Astrocyte (in vitro differentiated cells and primary cell): ENCODE results near the gene DAB2. TPM values are rescaled to one million over a fixed set of nuclear protein-coding genes. Genes with fewer than 3 reads are reported as not detected.

ENCODE experiments used
- DNase-seq: peaks from one replicate; pipeline ENCODE4 v3.0.0-alpha.2; 2010; ENCODE audit warnings: low read depth
- FAIRE-seq: peaks from 2 replicates; lab custom pipeline; 2011; peaks lifted over from hg19 to GRCh38; lab: Jason Lieb, UNC
- H2AFZ ChIP-seq: 2 replicates; pipeline ENCODE4 v1.6.0; 2012; ENCODE audit warnings: low read depth, low read length, inconsistent platforms
- H3K27ac ChIP-seq: 2 replicates; pipeline ENCODE4 v1.5.1; 2011; ENCODE audit warnings: low read depth, low read length, inconsistent platforms
- H3K27me3 ChIP-seq: 2 replicates; pipeline ENCODE4 v1.6.0; 2011; ENCODE audit warnings: low read length, inconsistent platforms; ENCODE audit not compliant: insufficient read depth
- H3K36me3 ChIP-seq: 2 replicates; pipeline ENCODE4 v1.5.1; 2011; ENCODE audit warnings: low read length, inconsistent platforms; ENCODE audit not compliant: insufficient read depth
- H3K4me1 ChIP-seq: 2 replicates; pipeline ENCODE4 v1.5.1; 2011; ENCODE audit warnings: low read length, inconsistent platforms; ENCODE audit not compliant: insufficient read depth
- H3K4me2 ChIP-seq: 2 replicates; pipeline ENCODE4 v1.6.0; 2012; ENCODE audit warnings: low read length, inconsistent platforms
- H3K4me3 ChIP-seq: 2 replicates; pipeline ENCODE4 v1.5.1; 2011; ENCODE audit warnings: low read depth, mild to moderate bottlenecking, low read length, inconsistent platforms; ENCODE audit not compliant: insufficient read depth
- H3K79me2 ChIP-seq: 2 replicates; pipeline ENCODE4 v1.6.0; 2012; ENCODE audit warnings: mild to moderate bottlenecking, low read length, inconsistent platforms; ENCODE audit not compliant: insufficient read depth
- H3K9ac ChIP-seq: 2 replicates; pipeline ENCODE4 v1.6.0; 2012; ENCODE audit warnings: mild to moderate bottlenecking, low read length, inconsistent platforms
- H3K9me3 ChIP-seq: 2 replicates; pipeline ENCODE4 v1.5.1; 2012; ENCODE audit warnings: low read depth, mild to moderate bottlenecking, low read length, inconsistent platforms; ENCODE audit not compliant: insufficient read depth
- H4K20me1 ChIP-seq: 2 replicates; pipeline ENCODE4 v1.6.0; 2012; ENCODE audit warnings: low read length, inconsistent platforms; ENCODE audit not compliant: insufficient read depth
- H3K27ac Mint-ChIP-seq: one replicate; pipeline ENCODE4 v1.8.0; 2021; ENCODE audit warnings: mild to moderate bottlenecking, mixed read lengths; ENCODE audit not compliant: unreplicated experiment
- H3K27me3 Mint-ChIP-seq: one replicate; pipeline ENCODE4 v1.8.0; 2021; ENCODE audit warnings: low read depth, mixed read lengths; ENCODE audit not compliant: unreplicated experiment
- H3K36me3 Mint-ChIP-seq: one replicate; pipeline ENCODE4 v1.8.0; 2021; ENCODE audit warnings: low read depth, mixed read lengths; ENCODE audit not compliant: unreplicated experiment
- H3K4me1 Mint-ChIP-seq: one replicate; pipeline ENCODE4 v1.8.0; 2021; ENCODE audit warnings: low read depth, mixed read lengths; ENCODE audit not compliant: unreplicated experiment
- H3K4me3 Mint-ChIP-seq: one replicate; pipeline ENCODE4 v1.8.0; 2021; ENCODE audit warnings: mild to moderate bottlenecking, moderate library complexity, mixed read lengths; ENCODE audit not compliant: unreplicated experiment
- H3K9me3 Mint-ChIP-seq: one replicate; pipeline ENCODE4 v1.8.0; 2021; ENCODE audit warnings: mild to moderate bottlenecking, mixed read lengths; ENCODE audit not compliant: unreplicated experiment
- CTCF ChIP-seq: IDR thresholded peaks from 2 replicates; pipeline ENCODE4 v1.5.1; 2011; ENCODE audit warnings: low read depth, mild to moderate bottlenecking, inconsistent platforms, low read length, moderate library complexity; ENCODE audit not compliant: insufficient read depth
- EZH2 ChIP-seq: IDR thresholded peaks from 2 replicates; pipeline ENCODE4 v1.6.1; 2012; ENCODE audit warnings: mild to moderate bottlenecking, low read length, inconsistent platforms; ENCODE audit not compliant: insufficient read depth
- total RNA-seq: library from RNA; stranded (reverse); gene quantifications from 2 replicates; pipeline ENCODE4 v1.2.1, GENCODE V29; 2021

The DAB2 gene
- total RNA-seq, 1 donor from 2014 or later: 84.5 TPM

- Histone ChIP-seq H3K4me3 (no peak overlapping the region), H3K4me1 (peaks cover 15% of the 10 kb centered on the region), H3K27ac (no peak overlapping the region), H3K79me2 (no peaks in the 10 kb centered on the region), H3K4me2 (no peak overlapping the region), H4K20me1 (no peaks in the 10 kb centered on the region), H3K9me3 (no peaks in the 10 kb centered on the region), H3K36me3 (no peaks in the 10 kb centered on the region), H3K9ac (no peak overlapping the region), H2AFZ (no peak overlapping the region), H3K27me3 (no peaks in the 10 kb centered on the region)
- H3K9me3 Mint-ChIP-seq: no peaks in the 10 kb centered on the region
- FAIRE-seq: no peak
- DNase-seq: no peak
- peaks cover 15% of the 10 kb centered on the region for H3K4me1 Mint-ChIP-seq
- no peak for TF ChIP-seq EZH2
- TF ChIP-seq CTCF: no peak
- no peaks in the 10 kb centered on the region for H3K36me3 Mint-ChIP-seq
- no peak overlapping the region for H3K4me3 Mint-ChIP-seq
- H3K27me3 Mint-ChIP-seq: no peaks in the 10 kb centered on the region
- no peak overlapping the region for H3K27ac Mint-ChIP-seq
These were observed 26.6 kb upstream of the DAB2 start for GRCh38 chr5:39451276-39451941.

GRCh38 chr5:39450487-39450886 lies 25.7 kb upstream of the DAB2 start:
- H3K4me2 ChIP-seq: no peak overlapping the region
- no peaks in the 10 kb centered on the region for H3K27me3 Mint-ChIP-seq
- TF ChIP-seq EZH2 (no peak), CTCF (no peak)
- no peaks in the 10 kb centered on the region for H3K27me3 ChIP-seq
- no peak for FAIRE-seq
- DNase-seq: no peak
- H3K4me1 Mint-ChIP-seq: peaks cover 17% of the 10 kb centered on the region
- no peaks in the 10 kb centered on the region for H3K79me2 ChIP-seq
- H3K27ac Mint-ChIP-seq: no peak overlapping the region
- H3K9me3 ChIP-seq: no peaks in the 10 kb centered on the region
- no peak overlapping the region for H2AFZ ChIP-seq
- H3K4me3 Mint-ChIP-seq: no peak overlapping the region
- H3K4me1 ChIP-seq: peaks cover 20% of the 10 kb centered on the region
- H4K20me1 ChIP-seq: no peaks in the 10 kb centered on the region
- no peak overlapping the region for H3K9ac ChIP-seq
- no peak overlapping the region for H3K27ac ChIP-seq
- H3K9me3 Mint-ChIP-seq: no peaks in the 10 kb centered on the region
- H3K4me3 ChIP-seq: no peak overlapping the region
- no peaks in the 10 kb centered on the region for H3K36me3 Mint-ChIP-seq
- no peaks in the 10 kb centered on the region for H3K36me3 ChIP-seq

- Mint-ChIP-seq H3K4me1 (peaks cover 17% of the 10 kb centered on the region), H3K27me3 (no peaks in the 10 kb centered on the region), H3K36me3 (no peaks in the 10 kb centered on the region), H3K27ac (no peak overlapping the region), H3K9me3 (no peaks in the 10 kb centered on the region), H3K4me3 (no peak overlapping the region)
- no peak overlapping the region for H2AFZ ChIP-seq
- H3K9me3 ChIP-seq: no peaks in the 10 kb centered on the region
- peaks cover 20% of the 10 kb centered on the region for H3K4me1 ChIP-seq
- no peaks in the 10 kb centered on the region for H3K27me3 ChIP-seq
- no peak overlapping the region for H3K4me3 ChIP-seq
- no peaks in the 10 kb centered on the region for H3K36me3 ChIP-seq
- H3K4me2 ChIP-seq: no peak overlapping the region
- H3K27ac ChIP-seq: no peak overlapping the region
- TF ChIP-seq CTCF (no peak), EZH2 (no peak)
- no peaks in the 10 kb centered on the region for H4K20me1 ChIP-seq
- H3K79me2 ChIP-seq: no peaks in the 10 kb centered on the region
- FAIRE-seq (no peak), DNase-seq (no peak)
- no peak overlapping the region for H3K9ac ChIP-seq
These were observed 24.8 kb upstream of the DAB2 start for GRCh38 chr5:39449591-39449990.
